ENCODE results near the gene CD36.

DNA sequence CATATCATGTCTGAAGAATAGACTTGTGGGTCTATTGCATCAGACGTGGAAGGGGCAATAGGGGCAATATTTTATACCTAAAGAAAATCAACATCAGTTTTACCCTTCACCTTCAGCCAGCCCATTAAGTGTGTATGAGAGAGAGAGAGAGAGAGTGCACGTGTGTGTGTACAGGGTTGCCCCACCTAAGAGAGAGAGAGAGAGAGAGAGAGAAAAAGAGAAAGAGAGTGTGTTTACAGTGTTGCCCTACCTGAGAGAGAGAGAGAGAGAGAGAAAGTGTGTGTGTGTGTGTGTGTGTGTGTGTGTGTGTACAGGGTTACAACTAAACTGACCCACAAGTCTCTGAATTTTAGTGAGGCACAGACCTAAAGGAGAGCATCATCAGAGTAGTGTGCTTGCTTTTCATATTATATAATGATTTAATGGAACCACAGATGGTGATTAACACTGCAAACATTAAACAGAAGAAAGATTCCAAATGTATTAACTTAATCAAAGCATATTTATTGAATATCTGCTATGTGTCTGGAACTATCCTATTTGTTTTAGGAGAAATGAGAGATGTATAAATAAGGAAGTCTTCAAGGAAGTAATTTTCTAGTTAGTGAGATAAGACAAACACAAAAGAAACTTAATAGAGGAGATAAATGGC is 66.8 kb downstream of the CD36 start:
- TF ChIP-seq, protein P1, sequence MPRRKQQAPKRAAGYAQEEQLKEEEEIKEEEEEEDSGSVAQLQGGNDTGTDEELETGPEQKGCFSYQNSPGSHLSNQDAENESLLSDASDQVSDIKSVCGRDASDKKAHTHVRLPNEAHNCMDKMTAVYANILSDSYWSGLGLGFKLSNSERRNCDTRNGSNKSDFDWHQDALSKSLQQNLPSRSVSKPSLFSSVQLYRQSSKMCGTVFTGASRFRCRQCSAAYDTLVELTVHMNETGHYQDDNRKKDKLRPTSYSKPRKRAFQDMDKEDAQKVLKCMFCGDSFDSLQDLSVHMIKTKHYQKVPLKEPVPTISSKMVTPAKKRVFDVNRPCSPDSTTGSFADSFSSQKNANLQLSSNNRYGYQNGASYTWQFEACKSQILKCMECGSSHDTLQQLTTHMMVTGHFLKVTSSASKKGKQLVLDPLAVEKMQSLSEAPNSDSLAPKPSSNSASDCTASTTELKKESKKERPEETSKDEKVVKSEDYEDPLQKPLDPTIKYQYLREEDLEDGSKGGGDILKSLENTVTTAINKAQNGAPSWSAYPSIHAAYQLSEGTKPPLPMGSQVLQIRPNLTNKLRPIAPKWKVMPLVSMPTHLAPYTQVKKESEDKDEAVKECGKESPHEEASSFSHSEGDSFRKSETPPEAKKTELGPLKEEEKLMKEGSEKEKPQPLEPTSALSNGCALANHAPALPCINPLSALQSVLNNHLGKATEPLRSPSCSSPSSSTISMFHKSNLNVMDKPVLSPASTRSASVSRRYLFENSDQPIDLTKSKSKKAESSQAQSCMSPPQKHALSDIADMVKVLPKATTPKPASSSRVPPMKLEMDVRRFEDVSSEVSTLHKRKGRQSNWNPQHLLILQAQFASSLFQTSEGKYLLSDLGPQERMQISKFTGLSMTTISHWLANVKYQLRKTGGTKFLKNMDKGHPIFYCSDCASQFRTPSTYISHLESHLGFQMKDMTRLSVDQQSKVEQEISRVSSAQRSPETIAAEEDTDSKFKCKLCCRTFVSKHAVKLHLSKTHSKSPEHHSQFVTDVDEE (CRISPR knock-in tag; IDR thresholded peaks at IDR 0.05), result no peak
- TF ChIP-seq ARNTL (CRISPR knock-in tag; IDR thresholded peaks at IDR 0.05; ENCODE audit: borderline replicate concordance, low read depth) (no peak), ZFP3 (CRISPR knock-in tag; IDR thresholded peaks at IDR 0.05) (no peak), RARB (CRISPR knock-in tag; IDR thresholded peaks at IDR 0.05) (no peak), OSR1 (CRISPR knock-in tag; IDR thresholded peaks at IDR 0.05) (no peak)
- TF ChIP-seq, protein P2, sequence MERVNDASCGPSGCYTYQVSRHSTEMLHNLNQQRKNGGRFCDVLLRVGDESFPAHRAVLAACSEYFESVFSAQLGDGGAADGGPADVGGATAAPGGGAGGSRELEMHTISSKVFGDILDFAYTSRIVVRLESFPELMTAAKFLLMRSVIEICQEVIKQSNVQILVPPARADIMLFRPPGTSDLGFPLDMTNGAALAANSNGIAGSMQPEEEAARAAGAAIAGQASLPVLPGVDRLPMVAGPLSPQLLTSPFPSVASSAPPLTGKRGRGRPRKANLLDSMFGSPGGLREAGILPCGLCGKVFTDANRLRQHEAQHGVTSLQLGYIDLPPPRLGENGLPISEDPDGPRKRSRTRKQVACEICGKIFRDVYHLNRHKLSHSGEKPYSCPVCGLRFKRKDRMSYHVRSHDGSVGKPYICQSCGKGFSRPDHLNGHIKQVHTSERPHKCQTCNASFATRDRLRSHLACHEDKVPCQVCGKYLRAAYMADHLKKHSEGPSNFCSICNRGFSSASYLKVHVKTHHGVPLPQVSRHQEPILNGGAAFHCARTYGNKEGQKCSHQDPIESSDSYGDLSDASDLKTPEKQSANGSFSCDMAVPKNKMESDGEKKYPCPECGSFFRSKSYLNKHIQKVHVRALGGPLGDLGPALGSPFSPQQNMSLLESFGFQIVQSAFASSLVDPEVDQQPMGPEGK (CRISPR knock-in tag; IDR thresholded peaks at IDR 0.05; ENCODE audit: borderline replicate concordance), result no peak

Data from SK-N-SH treated with all-trans-retinoic acid at 6 μM for 48 hours (cell line).